HepG2 (cell line): ENCODE data around the gene PPP1R12C. TPM values are rescaled to one million over a fixed set of nuclear protein-coding genes. Genes with fewer than 3 reads are reported as not detected.

Source experiments
- DPF2 ChIP-seq: sonication (generic); formaldehyde crosslinking; IDR thresholded peaks from 2 replicates; pipeline ENCODE4 v1.4.0; 2020; ENCODE audit warnings: mild to moderate bottlenecking, low read depth, missing genetic modification reagents, borderline replicate concordance
- E2F1 ChIP-seq: sonication (generic); formaldehyde crosslinking; IDR thresholded peaks from 2 replicates; pipeline ENCODE4 v1.5.0; 2020; ENCODE audit warnings: missing genetic modification reagents
- FOSL1 ChIP-seq: sonication (generic); formaldehyde crosslinking; IDR thresholded peaks from 2 replicates; pipeline ENCODE4 v1.9.0; 2021; ENCODE audit warnings: missing genetic modification reagents, borderline replicate concordance
- FOSL2 ChIP-seq: sonication (generic); formaldehyde crosslinking; IDR thresholded peaks from 2 replicates; pipeline ENCODE4 v1.4.0; 2020; ENCODE audit warnings: missing genetic modification reagents
- GATAD2A ChIP-seq: IDR thresholded peaks from 2 replicates; pipeline ENCODE4 v1.6.1; 2016
- KDM1A ChIP-seq: IDR thresholded peaks from 2 replicates; pipeline ENCODE4 v1.6.1; 2016; ENCODE audit warnings: missing compliant biosample characterization
- NBN ChIP-seq: fragments of 450-650 bp; conservative IDR thresholded peaks from 2 replicates; pipeline ENCODE4 v1.6.1; 2017
- NKX3-1 ChIP-seq: sonication (generic); formaldehyde crosslinking; IDR thresholded peaks from 2 replicates; pipeline ENCODE4 v1.5.0; 2020; ENCODE audit warnings: missing genetic modification reagents
- PHB2 ChIP-seq: fragments of 450-650 bp; IDR thresholded peaks from 2 replicates; pipeline ENCODE4 v1.6.1; 2018; ENCODE audit not compliant: partially characterized antibody
- PRMT3 ChIP-seq: sonication (generic); formaldehyde crosslinking; IDR thresholded peaks from 2 replicates; pipeline ENCODE4 v1.8.1; 2022; ENCODE audit warnings: low read depth, mild to moderate bottlenecking, moderate library complexity, missing genetic modification reagents, borderline replicate concordance
- REST ChIP-seq, 2 experiments: IDR thresholded peaks; 2 replicates each; pipeline ENCODE4 v1.6.1; 2011 to 2012; ENCODE audit warnings: low read length in 2 of 2, borderline replicate concordance in 1 of 2, low read depth in 1 of 2, mild to moderate bottlenecking in 1 of 2, moderate library complexity in 1 of 2
- SSRP1 ChIP-seq: IDR thresholded peaks from 2 replicates; pipeline ENCODE4 v1.6.1; 2016; ENCODE audit warnings: control low read depth
- U2AF2 ChIP-seq: fragments of 200-400 bp; formaldehyde crosslinking; IDR thresholded peaks from 2 replicates; pipeline ENCODE4 v1.6.1; 2017; ENCODE audit warnings: low read depth, mild to moderate bottlenecking, low read length
- ZBTB3 ChIP-seq: sonication (generic); formaldehyde crosslinking; IDR thresholded peaks from 2 replicates; pipeline ENCODE4 v1.4.0; 2020; ENCODE audit warnings: low read depth, mild to moderate bottlenecking, moderate library complexity, missing genetic modification reagents, borderline replicate concordance
- ZFP90 ChIP-seq: sonication (generic); formaldehyde crosslinking; IDR thresholded peaks from 2 replicates; pipeline ENCODE4 v1.8.0; 2022; ENCODE audit warnings: missing genetic modification reagents, mild to moderate bottlenecking, inconsistent platforms, borderline replicate concordance
- ZMYM3 ChIP-seq: sonication (generic); formaldehyde crosslinking; IDR thresholded peaks from 2 replicates; pipeline ENCODE4 v1.5.1; 2020; ENCODE audit warnings: mild to moderate bottlenecking, missing genetic modification reagents
- ZNF121 ChIP-seq: sonication (generic); formaldehyde crosslinking; IDR thresholded peaks from 2 replicates; pipeline ENCODE4 v1.5.0; 2020; ENCODE audit warnings: mild to moderate bottlenecking, missing genetic modification reagents
- ZNF18 ChIP-seq: sonication (generic); formaldehyde crosslinking; IDR thresholded peaks from 2 replicates; pipeline ENCODE4 v1.8.0; 2022; ENCODE audit warnings: mild to moderate bottlenecking, missing genetic modification reagents; ENCODE audit not compliant: insufficient replicate concordance
- ZNF350 ChIP-seq: sonication (generic); formaldehyde crosslinking; IDR thresholded peaks from 2 replicates; pipeline ENCODE4 v1.4.0; 2020; ENCODE audit warnings: mild to moderate bottlenecking, low read depth, missing genetic modification reagents, borderline replicate concordance
- ZNF546 ChIP-seq: sonication (generic); formaldehyde crosslinking; conservative IDR thresholded peaks from 2 replicates; pipeline ENCODE4 v1.8.1; 2023; ENCODE audit warnings: mild to moderate bottlenecking, missing genetic modification reagents
- ZNF557 ChIP-seq: sonication (generic); formaldehyde crosslinking; IDR thresholded peaks from 2 replicates; pipeline ENCODE4 v1.4.0; 2020; ENCODE audit warnings: missing genetic modification reagents
- ZNF558 ChIP-seq: sonication (generic); formaldehyde crosslinking; IDR thresholded peaks from 2 replicates; pipeline ENCODE4 v1.9.0; 2022; ENCODE audit warnings: mild to moderate bottlenecking, missing genetic modification reagents, borderline replicate concordance
- ZNF569 ChIP-seq: sonication (generic); formaldehyde crosslinking; IDR thresholded peaks from 2 replicates; pipeline ENCODE4 v1.5.0; 2020; ENCODE audit warnings: mild to moderate bottlenecking, missing genetic modification reagents, moderate library complexity, borderline replicate concordance
- ZNF670 ChIP-seq: sonication (generic); formaldehyde crosslinking; IDR thresholded peaks from 2 replicates; pipeline ENCODE4 v1.8.0; 2022; ENCODE audit warnings: mild to moderate bottlenecking, missing genetic modification reagents, borderline replicate concordance
- ZNF674 ChIP-seq: sonication (generic); formaldehyde crosslinking; IDR thresholded peaks from 2 replicates; pipeline ENCODE4 v1.5.0; 2020; ENCODE audit warnings: low read depth, mild to moderate bottlenecking, missing genetic modification reagents
- polyA plus RNA-seq, 8 experiments: library from polyadenylated mRNA; depleted of rRNA in 3 of 8; stranded (reverse) in 7 of 8; unstranded in 1 of 8; fragments of >200 nt; fragmentation: Illumina TruSeq in 4 of 8; extraction: Trizol in 4 of 8; gene quantifications; 2 replicates each; pipeline versions ENCODE4 v1.2.1 to v1.2.3, GENCODE V29; 2011 to 2016; ENCODE audit warnings: low read depth in 4 of 8, missing spikeins in 1 of 8, mixed read lengths in 1 of 8; ENCODE audit not compliant: insufficient read depth in 1 of 8
- total RNA-seq, 5 experiments: library from RNA; depleted of rRNA; stranded (reverse); fragments of >200 nt; fragmentation: Illumina TruSeq; extraction: Trizol; gene quantifications; 2 replicates each; pipeline ENCODE4 v1.2.3, GENCODE V29; 2016; ENCODE audit warnings: low read depth in 1 of 5

Gene PPP1R12C
- total and polyA plus RNA-seq, 2 of the 13 experiments (the other 11 are each of a cell fraction or from before 2014, with no cell fraction given): 29.7 to 30.3 TPM

- TF ChIP-seq ZNF546 (CRISPR knock-in tag) (no peak), SSRP1 (no peak), ZFP90 (CRISPR knock-in tag) (no peak), ZNF674 (no peak), PRMT3 (CRISPR knock-in tag) (no peak), NKX3-1 (no peak), KDM1A (CRISPR knock-in tag) (no peak), U2AF2 (no peak), E2F1 (CRISPR knock-in tag) (no peak), FOSL2 (CRISPR knock-in tag) (peak; percentile 42; the same call in 1 of the 2 replicates), ZBTB3 (CRISPR knock-in tag) (no peak), ZMYM3 (CRISPR knock-in tag) (peak; percentile 48; the same call in 1 of the 2 replicates), ZNF18 (CRISPR knock-in tag) (no peak), GATAD2A (CRISPR knock-in tag) (peak; percentile 47), PHB2 (no peak), REST (IDR thresholded peaks at IDR 0.05; ENCODE audit: borderline replicate concordance in 1 of 2, low read depth in 1 of 2, low read length in 2 of 2) (no peak), ZNF569 (CRISPR knock-in tag) (no peak), DPF2 (no peak), ZNF670 (CRISPR knock-in tag) (no peak), NBN (no peak), ZNF121 (CRISPR knock-in tag) (no peak), FOSL1 (CRISPR knock-in tag) (no peak), ZNF350 (0 out of 2 replicates have a peak, but pooled peaks have one; percentile 35), ZNF558 (no peak), ZNF557 (CRISPR knock-in tag) (no peak)
Observed at GRCh38 chr19:55160128-55160985, 42.9 kb upstream of the PPP1R12C start (continued).
